Heart right ventricle (tissue), 16 donors: ENCODE measurements around the gene UBALD2. TPM values are rescaled to one million over a fixed set of nuclear protein-coding genes. Genes with fewer than 3 reads are reported as not detected.
A peak's percentile ranks its signal among the peaks of the same experiment; 100 is the strongest.

ENCODE experiments used
- ATAC-seq, 8 donors: fragments of 200-7000 bp; cut with Tn5 transposase; one replicate each; pipeline ENCODE4 v1.9.1; 2020; ENCODE audit warnings: mild to moderate bottlenecking in 8 of 8, moderate library complexity in 8 of 8, moderate number of reproducible peaks in 1 of 8
- DNase-seq, 2 donors: peaks; one replicate each; pipeline ENCODE4 v3.0.0-alpha.2; 2020
- H3K27ac ChIP-seq, 10 donors: fragments of 200-600 bp; sonication (generic) in 2 of 10; one replicate each; pipeline versions ENCODE4 v1.5.0 to v1.8.0; 2020 to 2022; ENCODE audit warnings: mild to moderate bottlenecking in 3 of 10
- H3K27me3 ChIP-seq, 7 donors: fragments of 200-600 bp; one replicate each; pipeline ENCODE4 v1.8.0; 2021 to 2022; ENCODE audit warnings: mild to moderate bottlenecking in 2 of 7
- H3K36me3 ChIP-seq, 9 donors: fragments of 200-600 bp; sonication (generic) in 1 of 9; one replicate each; pipeline versions ENCODE4 v1.5.0 to v1.8.0; 2020 to 2022; ENCODE audit warnings: mild to moderate bottlenecking in 2 of 9
- H3K4me1 ChIP-seq, 9 donors: fragments of 200-600 bp; sonication (generic) in 1 of 9; one replicate each; pipeline versions ENCODE4 v1.5.0 to v1.8.0; 2020 to 2022; ENCODE audit warnings: mild to moderate bottlenecking in 4 of 9
- H3K4me3 ChIP-seq, 10 donors: fragments of 200-600 bp; sonication (generic) in 2 of 10; one replicate each; pipeline versions ENCODE4 v1.5.0 to v1.8.0; 2020 to 2022; ENCODE audit warnings: mild to moderate bottlenecking in 7 of 10, moderate library complexity in 2 of 10
- H3K9me3 ChIP-seq, 11 donors: fragments of 200-600 bp in 10 of 11; sonication (generic) in 2 of 11; one replicate each; pipeline versions ENCODE4 v1.5.0 to v1.8.0; 2013 to 2022; ENCODE audit warnings: mild to moderate bottlenecking in 2 of 11, control low read depth in 1 of 11, moderate library complexity in 1 of 11
- CTCF ChIP-seq, 9 donors: fragments of 200-600 bp; sonication (generic) in 2 of 9; IDR thresholded peaks; one replicate each; pipeline versions ENCODE4 v1.5.0 to v1.8.0; 2021 to 2022; ENCODE audit warnings: antibody characterized with exemption in 9 of 9, mild to moderate bottlenecking in 5 of 9, moderate library complexity in 1 of 9
- WGBS, 2 donors: extraction: QIAGEN DNeasy Blood & Tissue Kit; methylation state at CpG; one replicate each; pipeline ENCODE4 v1.1.7; 2013; ENCODE audit warnings: inconsistent platforms in 1 of 2; 5-methylcytosine and 5-hydroxymethylcytosine counted together
- intact Hi-C, 10 donors: fragments of 100-400 bp; cut with DNase I; formaldehyde crosslinking; loops; one replicate each; pipeline versions ENCODE4 v1.11.1 to v1.14.2; 2022
- polyA plus RNA-seq, 2 donors: library from polyadenylated mRNA; stranded (reverse); fragments of 200-250 nt; gene quantifications; one replicate each; pipeline ENCODE4 v1.2.3, GENCODE V29; 2013
- total RNA-seq, 10 donors: library from RNA; stranded (reverse); fragmentation: NEBNext Ultra II Directional in 3 of 10; extraction: Animal tissue kit (Norgen Biotek cat#: 25700) in 3 of 10; gene quantifications; one replicate each; pipeline versions ENCODE4 v1.2.1 to v1.2.4, GENCODE V29; 2021 to 2023
- donor health status: Arrhythmogenic right ventricular cardiomyopathy.
- donor health status: ischemic (EF 13 %, LVEDD 7.1; RV severe dilation, severe dysfunction).
- donor health status: healthy with polysubstance abuse.
- donor health status: DM: no; HTN: yes; CAD: no.
- donor health status: DM: no; HTN: no; CAD: no.
- donor health status: ischemic (EF 25% LVEDD 6.9; RV normal size, moderate dysfunction).
- donor health status: ischemic (EF 25% LVEDD 5.7; RV mildly dilated, moderate dysfunction).
- donor health status: healthy.
- donor health status: DM: yes; HTN: yes; CAD: no.
- donor health status: Ischemic cardiomyopathy.
- donor health status: ischemic (EF 35%, LVEDD 5.7; RV mildly dilated, moderate dysfunction).
- donor health status: nonischemic (EF 11% LVEDD 7.7; RV severe dilation, severe dysfunction).
- donor health status: DM: yes; HTN: yes; CAD: no.
- donor health status: PGD.
- donor health status: ischemic (EF 29% LVEDD 5.4; RV normal size, mild dysfunction).
- donor health status: nonischemic (EF 23%, LVEDD 6.1; RV moderate dilation, normal function).

The UBALD2 gene
- total and polyA plus RNA-seq, 12 donors, result 13.3 to 50.7 (median 26.5) TPM

- peak overlapping the region in 5 of 10 donors; percentile 4 to 95 (median 11) for H3K4me3 ChIP-seq
- peaks cover 36 to 83% (median 75%) of the 10 kb centered on the region in 9 donors for H3K4me1 ChIP-seq
Measured at GRCh38 chr17:76268015-76268749, 3.0 kb downstream of the UBALD2 start.

GRCh38 chr17:76268991-76269981 lies 4.1 kb downstream of the UBALD2 start:
- no peak for TF ChIP-seq CTCF (IDR thresholded peaks at IDR 0.05)
- ATAC-seq, result no peak
- peak overlapping the region in 1 of 10 donors; percentile 95 for H3K4me3 ChIP-seq
- H3K27me3 ChIP-seq, result no peaks in the 10 kb centered on the region
- peak in 1 of 2 donors; percentile 49 for DNase-seq
- WGBS, 2 donors, result 50 to 62% methylated on average over 12 of the region's 12 CpGs
- H3K4me1 ChIP-seq, result peaks cover 36 to 77% (median 71%) of the 10 kb centered on the region in 9 donors
- H3K36me3 ChIP-seq, result peaks cover 0 to 38% (median 0%) of the 10 kb centered on the region in 9 donors
- H3K9me3 ChIP-seq, result no peaks in the 10 kb centered on the region
- intact Hi-C loops, result loop anchor here in 3 of 10 donors (5.0 to 10.0 kb wide), 3 partner anchors 72 to 487 kb away; partner anchors contain the start of genes MRPL38 (in 1 of the 3) and UNK (in 1 of the 3)
- H3K27ac ChIP-seq, result peak overlapping the region in 8 of 10 donors; percentile 67 to 98 (median 96)

More at GRCh38 chr17:76268015-76268749, 3.0 kb downstream of the UBALD2 start:
- peaks cover 0 to 38% (median 0%) of the 10 kb centered on the region in 9 donors for H3K36me3 ChIP-seq
- TF ChIP-seq CTCF (IDR thresholded peaks at IDR 0.05), result no peak
- peak; percentile 78 to 82 for DNase-seq
- intact Hi-C loops, result loop anchor here in 3 of 10 donors (5.0 to 10.0 kb wide), 3 partner anchors 71 to 486 kb away; partner anchors contain the start of genes MRPL38 (in 1 of the 3) and UNK (in 1 of the 3)
- H3K27ac ChIP-seq, result peak overlapping the region; percentile 18 to 98 (median 94)
- no peaks in the 10 kb centered on the region for H3K9me3 ChIP-seq
- WGBS, 2 donors, result 15 to 16% methylated on average over 8 to 9 of the region's 9 CpGs
- peak in 6 of 8 donors; percentile 9 to 43 (median 19) for ATAC-seq
- H3K27me3 ChIP-seq, result no peaks in the 10 kb centered on the region

- ATAC-seq (no peak), DNase-seq (no peak)
- Histone ChIP-seq H3K4me3 (no peak overlapping the region), H3K27me3 (no peaks in the 10 kb centered on the region), H3K4me1 (peaks cover 36 to 75% (median 66%) of the 10 kb centered on the region in 9 donors), H3K9me3 (no peaks in the 10 kb centered on the region), H3K27ac (peak overlapping the region in 7 of 10 donors; percentile 90 to 98 (median 96)), H3K36me3 (peaks cover 0 to 38% (median 0%) of the 10 kb centered on the region in 9 donors)
- WGBS, 2 donors, result 89 to 90% methylated on average over 26 of the region's 26 CpGs
- TF ChIP-seq CTCF (IDR thresholded peaks at IDR 0.05), result no peak
- intact Hi-C loops, result loop anchor here in 1 of 10 donors (10.0 kb wide), 1 partner anchor 255 kb away; no protein-coding TSS in a partner anchor
Measured at GRCh38 chr17:76270127-76270592, 5.0 kb downstream of the UBALD2 start.
